GM19455 (cell line): ENCODE results near the gene SVIL.

Experiments used
- ATAC-seq: cut with Tn5 transposase; IDR thresholded peaks from one replicate; pipeline ENCODE4 v1.9.1; 2021; ENCODE audit not compliant: unreplicated experiment

The SVIL gene

GRCh38 chr10:29434111-29434510 lies 200.7 kb downstream of the SVIL start:
- no peak for ATAC-seq

- ATAC-seq: no peak
Measured at GRCh38 chr10:29431711-29432110, 203.1 kb downstream of the SVIL start.

GRCh38 chr10:29430101-29430500 lies 204.7 kb downstream of the SVIL start:
- no peak for ATAC-seq

GRCh38 chr10:29428486-29428885 lies 206.3 kb downstream of the SVIL start:
- ATAC-seq: no peak

GRCh38 chr10:29427667-29428066 lies 207.1 kb downstream of the SVIL start:
- no peak for ATAC-seq

GRCh38 chr10:29426420-29426819 lies 208.4 kb downstream of the SVIL start:
- ATAC-seq: no peak

- ATAC-seq: no peak
Measured at GRCh38 chr10:29424017-29424416, 210.8 kb downstream of the SVIL start.

GRCh38 chr10:29420744-29421143 lies 214.0 kb downstream of the SVIL start:
- ATAC-seq: no peak

- no peak for ATAC-seq
Measured at GRCh38 chr10:29417324-29417723, 217.4 kb downstream of the SVIL start.

GRCh38 chr10:29415876-29416275 lies 218.9 kb downstream of the SVIL start:
- ATAC-seq: no peak

GRCh38 chr10:29414501-29414900 lies 220.3 kb downstream of the SVIL start:
- ATAC-seq: no peak

- ATAC-seq: no peak
Measured at GRCh38 chr10:29412485-29412884, 222.3 kb downstream of the SVIL start.

- ATAC-seq: no peak
Measured at GRCh38 chr10:29411666-29412315, 223.0 kb downstream of the SVIL start.

GRCh38 chr10:29409241-29410054 lies 225.3 kb downstream of the SVIL start:
- ATAC-seq: peak; percentile 74

GRCh38 chr10:29408847-29409240 lies 225.9 kb downstream of the SVIL start:
- peak; percentile 13 for ATAC-seq
